Skin of body (tissue), 2 donors: Measurements from ENCODE around the gene RIN2. TPM values are rescaled to one million over a fixed set of nuclear protein-coding genes. Genes with fewer than 3 reads are reported as not detected.
"Not testable (repeated sequence)": the region's sequence is repeated elsewhere in the genome, so short reads cannot be mapped to it uniquely, and the experiment has no call there.

Source experiments
- DNase-seq: peaks from one replicate; lab custom pipeline; 2025; lab: John Stamatoyannopoulos, UW
- total RNA-seq: library from RNA; depleted of rRNA; stranded (reverse); fragments of >200 nt; gene quantifications from one replicate; pipeline ENCODE4 v1.2.3, GENCODE V29; 2014

RIN2 gene
- total RNA-seq, 1 donor from 2014 or later = 34.8 TPM

- DNase-seq = no peak
Observed at GRCh38 chr20:19739351-19739750, 18.7 kb upstream of the RIN2 start.

- DNase-seq = no peak
Observed at GRCh38 chr20:19740512-19740911, 17.5 kb upstream of the RIN2 start.

GRCh38 chr20:19741924-19742323 lies 16.1 kb upstream of the RIN2 start:
- peak; percentile 74 for DNase-seq

GRCh38 chr20:19742974-19743639 lies 15.0 kb upstream of the RIN2 start:
- DNase-seq = no peak

- DNase-seq = no peak
Observed at GRCh38 chr20:19743640-19743995, 14.4 kb upstream of the RIN2 start.

- no peak for DNase-seq
Observed at GRCh38 chr20:19745106-19745505, 13.0 kb upstream of the RIN2 start.

GRCh38 chr20:19745584-19745983 lies 12.5 kb upstream of the RIN2 start:
- DNase-seq = no peak

- no peak for DNase-seq
Observed at GRCh38 chr20:19746396-19746795, 11.7 kb upstream of the RIN2 start.

- DNase-seq = no peak
Observed at GRCh38 chr20:19747903-19748302, 10.2 kb upstream of the RIN2 start.

GRCh38 chr20:19748681-19749080 lies 9.4 kb upstream of the RIN2 start:
- no peak for DNase-seq

- peak; percentile 80 for DNase-seq
Observed at GRCh38 chr20:19749618-19750071, 8.4 kb upstream of the RIN2 start.

- DNase-seq = no peak
Observed at GRCh38 chr20:19750101-19750606, 7.9 kb upstream of the RIN2 start.

GRCh38 chr20:19750907-19751636 lies 7.0 kb upstream of the RIN2 start:
- DNase-seq = no peak

- DNase-seq = not testable (repeated sequence)
Observed at GRCh38 chr20:19754201-19754600, 3.9 kb upstream of the RIN2 start.

- no peak for DNase-seq
Observed at GRCh38 chr20:19756761-19757486, 1.1 kb upstream of the RIN2 start.

- peak; percentile 95 for DNase-seq
Observed at GRCh38 chr20:19757487-19758132, 448 bp upstream of the RIN2 start.

- peak; percentile 45 for DNase-seq
Observed at GRCh38 chr20:19758501-19759331, 658 bp downstream of the RIN2 start.

GRCh38 chr20:19760371-19760721 lies 2.3 kb downstream of the RIN2 start:
- no peak for DNase-seq

- DNase-seq = peak; percentile 87
Observed at GRCh38 chr20:19761326-19761725, 3.3 kb downstream of the RIN2 start.

GRCh38 chr20:19761841-19762240 lies 3.8 kb downstream of the RIN2 start:
- no peak for DNase-seq

- DNase-seq = no peak
Observed at GRCh38 chr20:19764207-19764606, 6.1 kb downstream of the RIN2 start.
